Tongue (tissue), 2 donors: ENCODE results near the gene UBAC1. TPM values are rescaled to one million over a fixed set of nuclear protein-coding genes. Genes with fewer than 3 reads are reported as not detected.

ENCODE experiments used
- DNase-seq: peaks from one replicate; pipeline ENCODE4 v3.0.0-alpha.2; 2015
- total RNA-seq: library from RNA; depleted of rRNA; stranded (reverse); fragments of >200 nt; gene quantifications from one replicate; pipeline ENCODE4 v1.2.3, GENCODE V29; 2014

Gene UBAC1
- total RNA-seq, 1 donor from 2014 or later = 111 TPM

DNA sequence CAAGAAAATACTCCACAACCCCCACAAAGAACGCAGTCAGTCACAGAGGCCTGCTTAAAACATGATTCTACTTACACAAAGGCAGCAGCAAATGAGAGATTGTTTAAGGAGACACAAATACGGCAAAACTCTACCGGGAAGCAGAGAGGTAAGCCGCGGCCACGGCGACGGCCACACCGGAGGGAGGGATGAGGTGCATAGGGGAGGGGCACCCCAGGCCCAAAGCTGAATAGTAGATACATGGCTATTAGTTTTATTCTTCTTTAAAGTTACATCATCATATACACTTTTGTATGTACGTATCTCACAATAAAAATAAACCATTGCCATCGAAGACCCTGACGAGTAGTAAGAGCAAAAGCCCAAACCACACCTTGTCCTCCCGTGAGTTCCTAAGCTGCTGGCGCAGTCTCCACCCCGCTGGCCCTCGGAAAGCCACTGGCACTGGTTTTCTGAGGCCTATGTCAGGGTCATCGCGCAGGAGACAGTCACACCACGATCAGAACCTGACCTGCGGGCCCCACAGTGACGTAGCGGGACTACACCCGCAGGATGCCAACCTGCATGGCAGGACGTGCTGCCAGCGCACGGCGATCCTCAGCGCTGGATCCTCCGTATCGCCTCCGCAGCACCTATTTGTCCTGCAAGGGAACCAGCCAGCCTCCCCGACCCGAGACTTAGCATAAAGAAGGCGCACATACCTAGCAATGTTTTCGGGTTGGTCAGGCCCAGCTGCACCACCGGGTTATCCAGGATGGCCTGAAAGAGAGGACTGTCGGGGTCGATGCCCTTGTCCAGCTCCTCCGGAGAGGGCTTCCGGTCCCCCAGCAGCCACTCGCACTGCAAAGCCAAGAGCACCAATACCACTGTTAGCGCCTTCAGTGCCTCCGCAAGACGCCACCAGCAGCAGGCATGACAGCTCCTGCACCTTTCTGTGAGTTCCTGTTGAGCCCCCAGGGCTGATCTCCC lies 23.4 kb downstream of the UBAC1 start:
- DNase-seq = no peak

DNA sequence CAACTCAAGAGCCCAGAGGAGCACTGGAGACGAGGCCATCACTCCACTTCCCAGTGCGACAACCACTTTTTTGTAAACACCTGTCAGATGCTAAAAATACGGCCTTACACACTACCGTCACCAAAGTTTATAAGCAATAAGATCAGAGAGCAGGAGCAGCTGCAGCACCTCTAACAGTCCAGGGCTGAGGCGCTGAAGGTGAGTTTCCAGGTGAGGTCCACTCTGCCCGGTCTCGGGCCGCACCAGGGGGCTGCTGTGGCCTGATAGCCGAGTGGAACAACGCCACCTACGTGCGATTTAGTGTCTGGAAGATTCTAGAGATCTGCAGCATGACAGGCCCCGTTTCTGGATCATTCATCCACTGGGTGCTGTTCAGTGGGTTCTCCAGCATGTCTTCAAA lies 28.1 kb downstream of the UBAC1 start:
- DNase-seq = no peak

GRCh38 chr9:135932656-135933055 lies 28.5 kb downstream of the UBAC1 start:
- DNase-seq = no peak

DNA sequence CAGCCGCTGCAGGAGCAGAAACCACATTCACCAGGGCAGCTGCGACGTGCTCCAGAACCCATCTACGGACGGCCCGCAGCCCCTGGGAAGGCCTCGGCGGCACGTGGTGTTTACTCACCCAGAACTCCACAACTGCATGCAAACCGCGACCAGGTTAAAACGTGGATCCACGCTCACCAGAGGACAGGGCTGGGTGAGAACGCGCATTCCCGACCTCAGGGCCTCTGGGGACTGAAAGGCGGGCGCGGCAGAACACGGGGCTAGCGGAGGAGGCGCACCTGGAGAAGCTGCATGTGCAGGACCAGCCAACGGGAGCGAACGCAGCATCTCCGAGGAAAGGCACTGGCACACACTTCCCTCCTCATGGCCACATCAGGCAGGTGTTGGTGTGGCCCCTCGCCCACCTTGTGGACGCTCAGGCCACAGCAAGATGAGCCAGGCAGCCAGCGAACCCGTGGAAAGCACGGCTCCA lies 29.8 kb downstream of the UBAC1 start:
- no peak for DNase-seq

DNA sequence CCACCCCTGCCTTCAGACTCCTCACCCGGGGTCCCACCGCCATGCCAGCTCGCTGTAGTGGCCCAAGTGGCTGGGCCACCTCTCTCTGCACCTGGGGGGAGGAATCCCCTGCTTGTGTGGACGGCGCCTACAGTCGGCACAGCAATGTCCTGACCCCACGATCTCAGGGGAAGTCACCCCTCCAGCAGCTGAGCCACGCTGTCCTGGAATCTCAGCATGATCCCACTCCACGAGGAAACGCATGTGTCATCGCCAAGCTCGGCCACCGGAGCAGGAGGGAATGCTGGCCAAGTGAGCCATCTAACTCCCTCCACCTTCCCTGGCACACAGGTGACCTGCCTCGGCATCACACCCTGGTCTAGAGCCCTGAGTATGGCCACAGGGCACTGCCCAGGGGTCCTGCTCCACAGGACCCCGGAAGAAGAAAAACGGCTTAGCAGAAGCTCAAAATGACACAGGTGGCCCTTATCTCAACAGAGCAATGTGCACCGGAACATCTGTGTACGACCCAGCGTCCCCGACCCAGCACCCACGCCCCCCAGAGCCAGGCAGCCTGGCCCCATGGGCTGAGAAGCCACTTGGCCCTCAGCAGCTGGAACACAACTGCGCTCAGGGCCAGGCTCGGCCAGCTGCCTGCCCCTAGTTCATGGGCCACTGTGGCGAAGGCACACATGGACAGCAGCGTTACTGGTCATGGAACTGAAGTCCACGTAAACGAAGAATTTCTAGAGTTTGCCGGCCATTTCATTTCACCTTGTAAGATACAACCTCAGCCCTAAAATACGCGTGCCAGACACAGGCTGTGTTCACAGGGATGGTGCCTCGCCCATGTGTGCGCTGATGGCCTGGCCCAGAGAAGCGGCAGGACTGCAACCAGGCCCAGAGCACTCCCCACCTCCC lies 30.5 kb downstream of the UBAC1 start:
- DNase-seq = no peak

DNA sequence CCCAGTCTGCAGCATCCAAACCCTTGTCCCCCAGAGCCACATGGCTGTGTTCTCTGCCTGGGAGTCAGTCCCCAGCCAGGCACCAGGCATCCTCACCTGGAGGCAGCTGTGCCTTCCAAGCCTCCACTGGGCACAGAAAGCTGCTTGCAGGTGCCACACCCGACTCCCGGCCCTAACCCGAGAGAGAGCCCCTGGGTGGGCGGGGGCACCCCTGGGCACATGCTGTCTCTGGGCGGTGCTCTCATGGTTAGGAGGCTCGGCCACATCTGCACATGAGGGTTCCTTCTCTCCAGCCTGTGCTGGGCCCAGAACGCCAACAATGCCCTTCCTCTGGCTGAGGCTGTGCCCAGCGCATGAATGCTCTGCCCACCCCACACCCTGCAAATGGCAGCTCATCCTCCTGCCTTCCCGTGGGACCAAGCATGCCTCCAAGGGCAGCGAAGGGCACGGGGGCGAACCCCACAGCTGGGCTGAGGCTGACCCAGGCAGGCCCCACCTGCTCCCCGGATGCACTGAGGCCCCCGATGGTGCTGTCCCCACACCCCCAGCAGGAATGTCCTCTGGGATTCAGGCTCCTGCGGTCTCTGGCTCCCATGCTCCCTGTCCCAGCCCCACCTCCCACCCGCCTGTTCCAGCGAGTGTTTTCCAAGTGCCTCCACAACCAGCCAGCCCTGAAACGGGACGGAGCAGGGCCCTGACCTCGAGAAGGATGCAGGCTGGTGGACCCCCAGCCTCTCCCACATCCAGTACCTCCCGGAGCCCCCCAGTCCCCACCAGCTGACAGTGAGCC lies 31.3 kb downstream of the UBAC1 start:
- no peak for DNase-seq

- no peak for DNase-seq
Observed at GRCh38 chr9:135928731-135929655, 32.2 kb downstream of the UBAC1 start.

DNA sequence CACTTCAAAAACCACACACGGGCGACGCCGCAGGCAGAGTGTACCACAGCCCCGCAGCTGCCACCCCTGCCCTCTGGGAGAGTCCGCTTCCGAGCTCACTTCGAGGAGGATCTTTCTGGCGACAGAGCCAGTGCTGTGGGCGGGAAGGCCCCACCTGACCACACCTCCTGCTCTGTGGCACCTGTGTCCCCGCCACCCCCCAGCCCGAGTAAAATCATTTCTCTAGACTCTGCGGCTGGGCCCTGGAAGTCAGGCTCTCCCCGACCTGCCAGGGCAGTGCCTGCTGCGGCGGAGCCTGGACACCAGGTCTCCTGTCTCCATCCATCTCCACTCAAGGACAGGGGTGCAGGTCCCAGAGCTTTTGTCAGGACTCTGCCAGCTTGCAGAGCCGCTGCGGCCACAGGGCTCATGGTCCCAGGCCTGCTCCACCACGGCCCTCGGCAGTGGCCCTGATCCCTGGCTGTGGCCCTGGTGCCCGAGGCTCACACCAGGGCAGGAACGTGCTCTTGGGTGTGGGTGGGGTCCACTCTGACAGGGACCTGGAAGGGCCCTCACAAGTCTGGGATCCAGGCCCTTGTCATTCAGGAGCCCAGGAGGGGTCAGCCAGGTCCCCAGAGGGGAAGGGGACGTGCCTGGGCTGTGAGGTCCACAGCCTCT lies 33.0 kb downstream of the UBAC1 start:
- DNase-seq = no peak

DNA sequence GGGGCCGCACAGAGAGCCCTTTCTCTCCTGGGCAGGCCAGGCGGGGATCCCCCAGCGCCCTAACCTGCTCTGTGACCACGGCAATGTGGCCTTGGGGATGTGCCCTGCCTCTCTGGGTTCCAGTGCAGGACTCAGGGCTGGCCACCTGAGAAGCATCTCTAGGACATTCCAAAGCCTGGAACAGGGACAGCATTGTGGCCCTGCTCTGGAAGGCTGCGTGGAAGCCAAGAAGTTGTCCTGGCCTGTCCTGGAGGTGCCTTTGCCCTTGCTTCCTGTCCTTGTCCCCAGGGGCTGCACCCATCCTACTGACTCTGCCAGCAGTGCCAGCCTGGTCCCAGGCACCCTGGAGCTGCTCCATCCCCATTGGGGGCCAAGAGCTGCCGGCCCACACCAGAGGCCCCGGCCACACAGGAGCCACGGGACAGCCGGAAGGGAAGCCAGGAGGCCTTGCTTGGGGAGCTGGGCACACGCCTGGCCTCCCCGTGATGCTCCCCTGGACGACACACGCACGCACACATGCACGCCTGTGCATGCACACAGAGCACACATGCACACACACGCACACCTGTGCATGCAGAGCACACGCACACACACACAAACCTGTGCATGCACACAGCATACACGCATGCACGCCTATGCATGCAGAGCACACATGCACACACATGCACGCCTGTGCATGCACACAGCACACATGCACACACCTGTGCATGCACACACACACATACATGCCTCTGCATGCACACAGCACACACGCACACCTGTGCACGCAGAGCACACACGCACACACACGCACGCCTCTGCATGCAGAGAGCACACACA lies 33.8 kb downstream of the UBAC1 start:
- no peak for DNase-seq

- DNase-seq = no peak
Observed at GRCh38 chr9:135926402-135927194, 34.6 kb downstream of the UBAC1 start.

DNA sequence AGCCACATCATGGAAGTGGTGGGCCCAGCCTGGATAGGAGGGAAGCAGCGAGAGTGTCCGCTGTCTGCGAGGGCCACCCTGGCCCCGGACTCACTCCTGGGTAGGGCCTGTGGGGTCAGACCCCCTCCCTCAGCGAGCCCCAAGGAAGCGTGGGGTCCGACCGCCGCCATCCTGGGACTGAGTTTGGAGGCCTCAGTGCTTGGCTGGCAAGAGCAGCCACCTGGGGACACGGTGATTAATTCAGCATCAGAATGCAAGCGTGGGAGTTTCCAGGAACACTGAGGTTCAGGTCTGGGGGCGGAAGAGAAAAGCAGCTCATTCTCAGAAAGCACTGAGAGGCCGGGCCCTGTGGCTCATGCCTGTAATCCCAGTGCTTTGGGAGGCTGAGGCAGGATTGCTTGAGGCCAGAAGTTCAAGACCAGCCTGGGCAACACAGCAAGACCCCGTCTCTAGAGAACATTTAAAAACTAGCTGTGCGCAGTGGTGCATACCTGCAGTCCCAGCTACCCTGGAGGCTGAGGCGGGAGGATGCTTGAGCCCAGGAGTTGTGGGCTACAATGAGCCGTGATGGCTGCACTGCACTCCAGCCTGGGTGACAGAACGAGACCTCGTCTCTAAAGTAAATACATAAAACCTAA lies 35.6 kb downstream of the UBAC1 start:
- DNase-seq = no peak

DNA sequence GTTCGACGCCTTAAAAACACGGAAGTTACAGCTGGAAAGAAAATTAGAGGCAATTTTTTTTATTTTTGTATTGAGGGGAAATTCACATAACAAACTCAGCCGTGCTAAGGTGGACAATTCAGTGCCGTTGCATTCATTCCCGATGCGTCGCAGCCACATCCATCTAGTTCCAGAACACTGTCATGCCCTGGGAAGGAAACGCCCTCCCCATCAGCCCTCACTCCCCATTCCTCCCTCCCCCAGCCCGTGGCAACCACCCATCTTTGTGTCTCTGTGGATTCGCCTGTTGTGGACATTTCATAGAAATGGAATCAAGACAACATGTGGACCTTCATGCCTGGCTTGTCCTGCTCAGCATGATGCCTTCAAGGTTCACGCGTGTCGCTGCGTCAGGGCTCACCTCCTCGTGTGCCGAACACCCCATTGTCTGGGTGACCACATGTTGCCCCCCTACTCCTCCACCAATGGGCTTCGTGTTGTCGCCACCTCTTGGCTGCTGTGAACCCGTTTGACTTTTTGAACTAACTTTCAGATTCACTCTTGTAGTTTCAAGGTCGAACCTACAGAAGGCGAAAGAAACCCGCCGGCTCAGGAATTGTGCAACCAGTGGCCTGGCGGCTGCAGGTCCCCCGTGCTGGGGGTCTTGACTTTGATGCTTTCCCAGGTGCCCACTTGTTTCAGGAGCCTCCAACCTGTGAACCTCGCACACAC lies 36.4 kb downstream of the UBAC1 start:
- DNase-seq = no peak

GRCh38 chr9:135923508-135923907 lies 37.7 kb downstream of the UBAC1 start:
- DNase-seq = no peak

DNA sequence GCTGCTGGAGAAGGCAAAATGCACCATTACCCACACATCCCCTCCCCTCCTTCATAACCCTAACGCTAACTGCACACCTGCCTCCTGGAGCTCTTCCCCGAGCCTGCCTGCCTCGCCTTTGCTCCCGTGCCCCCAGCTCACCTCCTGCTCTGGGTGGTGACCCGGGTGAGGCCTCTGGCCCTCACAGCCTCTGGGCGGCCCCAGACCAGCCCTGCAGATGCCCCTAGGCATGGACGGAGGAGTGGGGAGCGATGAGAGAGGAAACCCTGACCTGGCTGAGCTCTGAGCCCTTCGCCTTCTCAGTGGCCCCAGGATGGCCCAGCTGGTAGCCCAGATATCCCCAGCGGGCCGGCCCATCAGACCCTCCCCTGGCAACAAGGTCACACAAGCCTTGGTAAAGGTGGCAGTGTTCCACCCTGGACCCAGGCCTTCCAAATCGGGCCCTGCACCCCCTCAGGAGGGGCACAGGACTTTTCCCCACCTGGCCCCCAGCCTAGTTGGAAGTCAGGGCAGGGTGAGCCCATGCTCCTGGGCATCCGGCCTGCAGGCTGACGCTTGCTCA lies 39.3 kb downstream of the UBAC1 start:
- DNase-seq = no peak

DNA sequence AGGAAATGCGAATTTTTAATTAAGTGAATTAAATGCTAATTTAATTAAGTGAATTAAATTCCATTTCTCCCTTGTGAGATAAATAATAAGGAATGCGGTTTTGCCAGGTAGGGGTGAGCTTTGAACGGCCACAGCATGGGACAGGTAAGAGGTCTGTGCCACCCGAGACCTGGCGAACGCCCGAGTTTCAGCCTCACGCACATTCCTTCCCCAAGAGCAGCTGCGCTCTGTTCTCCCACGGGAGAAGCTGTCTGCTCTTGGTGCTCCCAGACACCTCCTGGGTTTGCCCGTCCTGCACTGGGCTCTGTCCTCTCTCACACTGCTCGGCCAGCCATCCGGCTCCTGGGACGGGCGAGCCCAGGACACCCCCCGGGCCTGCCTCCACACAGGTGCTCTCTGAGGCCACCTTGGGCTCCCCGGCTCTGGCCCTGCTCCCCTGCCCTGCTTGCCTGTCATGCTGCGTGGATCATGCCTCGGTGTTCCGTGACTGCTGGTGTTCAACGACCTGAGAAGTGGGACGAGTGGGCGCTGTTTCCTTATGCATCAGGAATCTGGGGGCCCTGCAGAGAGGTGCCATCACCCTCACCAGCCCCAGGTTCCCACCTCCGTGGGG lies 40.1 kb downstream of the UBAC1 start:
- no peak for DNase-seq

GRCh38 chr9:135920256-135920930 lies 40.8 kb downstream of the UBAC1 start:
- DNase-seq = no peak
